Prostate gland (tissue), 2 donors: ENCODE measurements around the gene SSUH2. TPM values are rescaled to one million over a fixed set of nuclear protein-coding genes. Genes with fewer than 3 reads are reported as not detected.

Experiments
- DNase-seq: peaks from one replicate; pipeline ENCODE4 v3.0.0-alpha.2; 2019; ENCODE audit warnings: low spot score
- H3K27ac ChIP-seq, 2 donors: fragments of 200-600 bp; sonication (generic); 2 replicates each; pipeline ENCODE4 v1.5.1; 2017 to 2019
- H3K27me3 ChIP-seq: fragments of 200-600 bp; sonication (generic); replicated peaks from 2 replicates; pipeline ENCODE4 v1.5.1; 2019; ENCODE audit not compliant: insufficient read depth
- H3K36me3 ChIP-seq, 2 donors: fragments of 200-600 bp; sonication (generic); 1 replicate in 1 of 2; 2 replicates in 1 of 2; pipeline versions ENCODE4 v1.5.1 to v1.8.1; 2017 to 2019
- H3K4me1 ChIP-seq: fragments of 200-600 bp; sonication (generic); replicated peaks from 2 replicates; pipeline ENCODE4 v1.5.1; 2019
- H3K4me3 ChIP-seq, 2 donors: fragments of 200-600 bp; sonication (generic); 2 replicates each; pipeline ENCODE4 v1.5.1; 2017 to 2019
- H3K9me3 ChIP-seq: fragments of 200-600 bp; sonication (generic); 2 replicates; pipeline ENCODE4 v1.5.1; 2017
- POLR2A ChIP-seq: fragments of 450-650 bp; IDR thresholded peaks from one replicate; pipeline ENCODE4 v1.6.1; 2016; ENCODE audit warnings: antibody characterized with exemption, mild to moderate bottlenecking
- POLR2AphosphoS5 ChIP-seq: sonication (generic); formaldehyde crosslinking; IDR thresholded peaks from one replicate; pipeline ENCODE4 v1.6.1; 2017; ENCODE audit warnings: antibody characterized with exemption
- WGBS: methylation state at CpG from one replicate; pipeline ENCODE4 v1.1.5; 2018; 5-methylcytosine and 5-hydroxymethylcytosine counted together
- intact Hi-C: fragments of 100-400 bp; cut with DNase I; formaldehyde crosslinking; loops from one replicate; pipeline ENCODE4 v1.14.2; 2022
- total RNA-seq, 2 donors: library from RNA; depleted of rRNA; stranded (reverse); fragments of >200 nt; gene quantifications; one replicate each; pipeline ENCODE4 v1.1.0, GENCODE V29; 2016
- TF ChIP-seq, protein P1 (sequence below), 4 experiments: fragments of 200-600 bp in 2 of 4; fragments of 450-650 bp in 2 of 4; sonication (generic) in 2 of 4; IDR thresholded peaks; 1 replicate in 3 of 4; 2 replicates in 1 of 4; pipeline ENCODE4 v1.5.1; 2016 to 2019; ENCODE audit warnings: antibody characterized with exemption in 4 of 4, mild to moderate bottlenecking in 2 of 4, moderate library complexity in 2 of 4

The SSUH2 gene
- total RNA-seq, 2 donors from 2014 or later = 0.27 to 2.6 TPM

DNA sequence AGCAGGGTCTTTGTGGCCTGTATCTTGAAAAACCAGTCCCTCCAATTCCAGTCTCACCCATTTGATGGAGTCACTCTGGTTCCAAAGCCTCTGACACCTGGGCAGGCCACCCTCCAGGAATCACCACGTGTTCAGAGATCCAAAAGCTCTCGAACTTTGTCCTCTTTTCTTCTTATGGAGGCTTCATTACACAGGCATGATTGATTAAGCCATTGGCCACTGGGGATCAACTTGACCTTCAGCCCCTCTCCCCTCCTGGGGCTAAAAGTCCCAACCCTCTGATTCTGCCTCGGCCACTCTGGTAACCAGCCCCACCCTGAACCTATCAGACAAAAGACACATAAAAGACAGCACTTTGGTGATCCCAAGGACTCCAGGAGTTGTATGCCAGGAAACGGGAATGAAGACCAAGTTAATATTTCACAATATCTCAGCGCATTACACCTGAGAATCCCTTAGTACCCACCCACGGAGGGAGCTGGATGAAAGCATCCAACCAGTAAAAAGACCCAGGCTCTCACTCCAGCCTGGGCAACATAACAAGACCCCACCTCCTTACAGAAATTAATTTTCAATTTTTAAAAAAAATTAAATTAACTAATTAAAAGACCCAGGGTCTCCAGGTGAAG lies 23.0 kb upstream of the SSUH2 start:
- Histone ChIP-seq H3K4me1 (no peaks in the 10 kb centered on the region), H3K36me3 (no peaks in the 10 kb centered on the region), H3K9me3 (no peaks in the 10 kb centered on the region), H3K27me3 (no peaks in the 10 kb centered on the region), H3K4me3 (no peak overlapping the region), H3K27ac (no peak overlapping the region)
- no peak for DNase-seq
- intact Hi-C loops = no loop called here
- 82% methylated on average over 6 of the region's 6 CpGs for WGBS
- TF ChIP-seq POLR2AphosphoS5 (no peak), POLR2A (no peak)
- TF ChIP-seq, protein P1, sequence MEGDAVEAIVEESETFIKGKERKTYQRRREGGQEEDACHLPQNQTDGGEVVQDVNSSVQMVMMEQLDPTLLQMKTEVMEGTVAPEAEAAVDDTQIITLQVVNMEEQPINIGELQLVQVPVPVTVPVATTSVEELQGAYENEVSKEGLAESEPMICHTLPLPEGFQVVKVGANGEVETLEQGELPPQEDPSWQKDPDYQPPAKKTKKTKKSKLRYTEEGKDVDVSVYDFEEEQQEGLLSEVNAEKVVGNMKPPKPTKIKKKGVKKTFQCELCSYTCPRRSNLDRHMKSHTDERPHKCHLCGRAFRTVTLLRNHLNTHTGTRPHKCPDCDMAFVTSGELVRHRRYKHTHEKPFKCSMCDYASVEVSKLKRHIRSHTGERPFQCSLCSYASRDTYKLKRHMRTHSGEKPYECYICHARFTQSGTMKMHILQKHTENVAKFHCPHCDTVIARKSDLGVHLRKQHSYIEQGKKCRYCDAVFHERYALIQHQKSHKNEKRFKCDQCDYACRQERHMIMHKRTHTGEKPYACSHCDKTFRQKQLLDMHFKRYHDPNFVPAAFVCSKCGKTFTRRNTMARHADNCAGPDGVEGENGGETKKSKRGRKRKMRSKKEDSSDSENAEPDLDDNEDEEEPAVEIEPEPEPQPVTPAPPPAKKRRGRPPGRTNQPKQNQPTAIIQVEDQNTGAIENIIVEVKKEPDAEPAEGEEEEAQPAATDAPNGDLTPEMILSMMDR (IDR thresholded peaks at IDR 0.05) = no peak

DNA sequence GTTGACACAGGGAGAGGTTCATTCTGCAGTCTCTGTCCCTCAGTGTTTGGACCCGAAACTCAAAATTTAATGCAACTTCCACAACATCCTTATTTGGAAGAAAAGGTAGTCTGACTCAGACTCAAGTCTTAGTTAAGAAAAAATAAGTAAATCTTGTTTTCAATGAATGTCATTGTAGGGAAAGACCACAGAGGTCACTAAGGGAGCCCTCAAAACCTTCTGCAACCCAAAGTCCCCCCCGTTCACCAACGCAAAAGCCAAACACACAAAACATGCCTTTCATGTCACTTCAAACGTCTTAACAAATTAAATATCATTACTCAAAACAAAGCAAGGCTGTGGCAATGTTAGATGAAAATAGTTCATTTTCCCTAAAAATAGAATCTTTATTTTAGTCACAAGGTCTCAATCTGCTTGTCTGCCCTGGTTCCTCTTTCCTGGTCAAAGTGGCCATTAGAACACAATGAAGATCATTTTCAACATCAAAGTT lies 20.9 kb upstream of the SSUH2 start:
- Histone ChIP-seq H3K4me3 (no peak overlapping the region), H3K36me3 (no peaks in the 10 kb centered on the region), H3K27ac (no peak overlapping the region), H3K9me3 (no peaks in the 10 kb centered on the region), H3K27me3 (no peaks in the 10 kb centered on the region), H3K4me1 (no peaks in the 10 kb centered on the region)
- intact Hi-C loops = no loop called here
- 69% methylated on average over 4 of the region's 4 CpGs for whole genome bisulfite sequencing
- DNase-seq = no peak
- TF ChIP-seq POLR2A (no peak), POLR2AphosphoS5 (no peak)
- TF ChIP-seq, protein P1 (IDR thresholded peaks at IDR 0.05) = no peak

DNA sequence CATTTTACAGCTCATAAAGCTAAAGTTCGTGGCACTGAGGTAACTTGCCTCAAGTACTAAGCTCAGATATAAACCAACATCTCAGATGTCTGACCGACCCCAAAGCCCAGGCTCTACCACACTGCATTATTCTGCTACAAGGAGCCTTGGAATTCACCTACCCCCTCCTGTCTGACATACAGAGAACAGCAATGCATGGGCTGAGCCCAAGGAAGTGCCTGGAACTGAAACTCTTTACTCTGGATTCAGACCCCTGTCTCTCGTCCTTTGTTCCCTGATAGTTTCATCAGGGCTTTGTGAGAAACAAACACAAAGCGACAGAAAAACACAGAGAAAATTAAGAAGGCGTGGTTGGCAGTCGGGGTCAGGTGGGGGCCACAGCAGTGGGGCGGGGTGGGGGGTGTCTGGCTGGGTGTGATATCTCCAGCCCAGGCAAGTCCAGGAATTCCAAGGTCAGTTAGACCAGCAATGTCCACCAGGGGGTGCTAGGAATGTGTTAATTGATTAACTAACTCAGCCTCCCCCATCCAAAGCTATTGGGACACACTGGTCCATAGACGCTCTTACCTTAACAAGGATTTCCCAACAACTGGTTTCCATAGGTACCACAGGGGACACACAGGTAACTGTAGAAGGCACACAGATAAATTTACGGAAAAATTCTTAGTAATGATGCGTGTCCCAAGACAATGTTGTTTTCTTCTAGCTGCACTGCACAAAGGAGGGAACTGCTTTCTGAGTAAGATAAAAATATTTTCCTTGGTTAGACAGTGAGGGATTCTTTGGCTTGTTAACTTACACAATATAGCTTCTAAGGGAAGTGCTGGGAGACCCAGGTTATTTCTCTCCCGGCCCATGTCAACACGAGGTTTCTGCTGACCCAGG lies 18.8 kb upstream of the SSUH2 start:
- Histone ChIP-seq H3K4me1 (no peaks in the 10 kb centered on the region), H3K9me3 (no peaks in the 10 kb centered on the region), H3K4me3 (no peak overlapping the region), H3K27ac (no peak overlapping the region), H3K27me3 (no peaks in the 10 kb centered on the region), H3K36me3 (no peaks in the 10 kb centered on the region)
- TF ChIP-seq POLR2AphosphoS5 = no peak
- TF ChIP-seq, protein P1 (IDR thresholded peaks at IDR 0.05) = peak; percentile 20 to 64 (median 53)
- peak; percentile 55 for DNase-seq
- 51% methylated on average over 12 of the region's 12 CpGs for WGBS
- intact Hi-C loops = no loop called here

DNA sequence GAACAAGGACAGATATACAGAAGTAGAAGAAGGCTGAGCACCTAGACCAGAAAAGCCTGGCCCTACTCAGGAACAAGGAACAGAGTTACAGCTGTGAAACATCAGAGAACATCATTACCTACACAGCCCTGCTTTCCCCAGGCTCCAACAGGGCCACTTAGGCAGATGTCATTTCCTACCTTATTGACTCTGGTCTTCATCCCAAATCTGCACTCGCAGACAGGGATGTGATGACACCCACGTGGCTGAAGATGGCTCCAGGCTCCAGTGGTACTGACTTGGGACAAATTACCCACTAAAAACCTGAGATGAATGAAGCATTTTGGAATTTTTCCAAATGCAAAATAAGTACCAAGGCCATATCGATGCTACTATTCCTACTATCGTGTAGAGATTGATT lies 18.0 kb upstream of the SSUH2 start:
- WGBS = 62% methylated on average over 4 of the region's 4 CpGs
- Histone ChIP-seq H3K27me3 (no peaks in the 10 kb centered on the region), H3K27ac (no peak overlapping the region), H3K4me3 (no peak overlapping the region), H3K4me1 (no peaks in the 10 kb centered on the region), H3K36me3 (no peaks in the 10 kb centered on the region), H3K9me3 (no peaks in the 10 kb centered on the region)
- intact Hi-C loops = no loop called here
- DNase-seq = no peak
- TF ChIP-seq POLR2AphosphoS5 = no peak
- TF ChIP-seq, protein P1 (IDR thresholded peaks at IDR 0.05) = no peak
- no peak for TF ChIP-seq POLR2A
